Gastroesophageal sphincter (tissue), 3 donors: ENCODE measurements around the gene SLC40A1.
A peak's percentile ranks its signal among the peaks of the same experiment; 100 is the strongest.

ENCODE experiments used
- CTCF ChIP-seq, 4 experiments: fragments of 200-600 bp in 2 of 4; fragments of 450-650 bp in 2 of 4; sonication (generic) in 1 of 4; IDR thresholded peaks; one replicate each; pipeline ENCODE4 v1.5.1; 2017 to 2019; ENCODE audit warnings: antibody characterized with exemption in 4 of 4, mild to moderate bottlenecking in 2 of 4, moderate library complexity in 2 of 4
- POLR2A ChIP-seq, 2 donors: fragments of 450-650 bp; IDR thresholded peaks; one replicate each; pipeline ENCODE4 v1.6.1; 2017; ENCODE audit warnings: antibody characterized with exemption in 2 of 2, mild to moderate bottlenecking in 2 of 2, moderate library complexity in 1 of 2
- POLR2AphosphoS5 ChIP-seq: sonication (generic); formaldehyde crosslinking; IDR thresholded peaks from one replicate; pipeline ENCODE4 v1.6.1; 2017; ENCODE audit warnings: antibody characterized with exemption

- TF ChIP-seq CTCF (IDR thresholded peaks at IDR 0.05) (peak in 1 of 4 experiments; percentile 32), POLR2A (IDR thresholded peaks at IDR 0.05) (no peak), POLR2AphosphoS5 (peak; percentile 78)
Observed at GRCh38 chr2:189544318-189545042, 36.1 kb downstream of the SLC40A1 start.
